Testis (tissue), 3 donors: ENCODE results near the gene ANTXR2. TPM values are rescaled to one million over a fixed set of nuclear protein-coding genes. Genes with fewer than 3 reads are reported as not detected.

Experiments used
- DNase-seq: peaks from one replicate; pipeline ENCODE4 v3.0.0-alpha.2; 2019
- H3K27ac ChIP-seq, 2 donors: fragments of 200-600 bp; sonication (generic); one replicate each; pipeline ENCODE4 v1.5.1; 2019
- H3K27me3 ChIP-seq: fragments of 200-600 bp; sonication (generic); one replicate; pipeline ENCODE4 v1.5.1; 2019
- H3K36me3 ChIP-seq: fragments of 200-600 bp; sonication (generic); one replicate; pipeline ENCODE4 v1.5.1; 2017; ENCODE audit warnings: low read depth; ENCODE audit errors: missing control alignments
- H3K4me1 ChIP-seq: fragments of 200-600 bp; sonication (generic); one replicate; pipeline ENCODE4 v1.5.1; 2019
- H3K4me3 ChIP-seq, 2 donors: fragments of 200-600 bp; sonication (generic); one replicate each; pipeline ENCODE4 v1.5.1; 2017 to 2019
- H3K9me3 ChIP-seq: fragments of 200-600 bp; sonication (generic); one replicate; pipeline ENCODE4 v1.5.1; 2017
- POLR2A ChIP-seq: fragments of 450-650 bp; IDR thresholded peaks from one replicate; pipeline ENCODE4 v1.6.1; 2017; ENCODE audit warnings: antibody characterized with exemption, mild to moderate bottlenecking, moderate library complexity
- WGBS, 2 donors: methylation state at CpG; one replicate each; pipeline ENCODE4 v1.1.5; 2018; 5-methylcytosine and 5-hydroxymethylcytosine counted together
- intact Hi-C: fragments of 100-400 bp; cut with DNase I; formaldehyde crosslinking; loops from one replicate; pipeline ENCODE4 v1.15.1; 2023; ENCODE audit warnings: low total_unique reads
- polyA plus RNA-seq: library from polyadenylated mRNA; stranded (reverse); fragments of 350-450 nt; fragmentation: Illumina TruSeq; extraction: RNeasy Lipid Tissue Mini Kit (QIAGEN cat#74804); gene quantifications from one replicate; pipeline ENCODE4 v1.2.3, GENCODE V29; 2014; ENCODE audit warnings: low read depth, low replicate concordance; ENCODE audit not compliant: insufficient read depth
- total RNA-seq, 2 donors: library from RNA; depleted of rRNA; stranded (reverse); fragments of >200 nt; gene quantifications; one replicate each; pipeline ENCODE4 v1.2.3, GENCODE V29; 2016
- TF ChIP-seq, protein P1 (sequence below), 3 experiments: fragments of 450-650 bp in 2 of 3; fragments of 200-600 bp in 1 of 3; sonication (generic) in 1 of 3; IDR thresholded peaks; one replicate each; pipeline ENCODE4 v1.5.1; 2016 to 2019; ENCODE audit warnings: antibody characterized with exemption in 3 of 3, mild to moderate bottlenecking in 2 of 3, moderate library complexity in 1 of 3

Gene ANTXR2
- total and polyA plus RNA-seq, 3 donors from 2014 or later, result 23.8 to 30.8 (median 30.4) TPM

DNA sequence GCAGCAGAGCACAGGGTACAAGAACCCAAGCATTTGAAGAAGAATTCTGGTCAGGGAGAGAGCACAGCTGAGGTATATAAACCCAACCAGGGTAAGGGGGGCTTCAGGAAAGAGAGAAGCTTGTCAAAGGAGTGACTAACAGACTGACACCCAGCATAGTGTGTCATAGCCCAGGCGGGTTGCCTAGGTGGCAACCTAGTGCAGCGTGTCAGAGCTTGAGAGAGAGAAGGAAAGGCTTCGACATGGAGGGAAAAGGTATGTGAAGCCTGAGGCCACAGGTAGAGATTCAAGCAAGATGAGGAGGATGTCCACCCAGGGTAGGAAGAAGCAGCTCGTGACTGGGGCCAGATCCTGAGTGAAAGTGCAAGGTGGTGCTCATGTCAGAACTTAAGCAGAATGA, 8.5 kb upstream of the ANTXR2 start:
- Histone ChIP-seq H3K27ac (no peak overlapping the region), H3K4me3 (no peak overlapping the region), H3K4me1 (no peaks in the 10 kb centered on the region), H3K9me3 (no peaks in the 10 kb centered on the region), H3K27me3 (no peaks in the 10 kb centered on the region), H3K36me3 (no peaks in the 10 kb centered on the region)
- TF ChIP-seq, protein P1, sequence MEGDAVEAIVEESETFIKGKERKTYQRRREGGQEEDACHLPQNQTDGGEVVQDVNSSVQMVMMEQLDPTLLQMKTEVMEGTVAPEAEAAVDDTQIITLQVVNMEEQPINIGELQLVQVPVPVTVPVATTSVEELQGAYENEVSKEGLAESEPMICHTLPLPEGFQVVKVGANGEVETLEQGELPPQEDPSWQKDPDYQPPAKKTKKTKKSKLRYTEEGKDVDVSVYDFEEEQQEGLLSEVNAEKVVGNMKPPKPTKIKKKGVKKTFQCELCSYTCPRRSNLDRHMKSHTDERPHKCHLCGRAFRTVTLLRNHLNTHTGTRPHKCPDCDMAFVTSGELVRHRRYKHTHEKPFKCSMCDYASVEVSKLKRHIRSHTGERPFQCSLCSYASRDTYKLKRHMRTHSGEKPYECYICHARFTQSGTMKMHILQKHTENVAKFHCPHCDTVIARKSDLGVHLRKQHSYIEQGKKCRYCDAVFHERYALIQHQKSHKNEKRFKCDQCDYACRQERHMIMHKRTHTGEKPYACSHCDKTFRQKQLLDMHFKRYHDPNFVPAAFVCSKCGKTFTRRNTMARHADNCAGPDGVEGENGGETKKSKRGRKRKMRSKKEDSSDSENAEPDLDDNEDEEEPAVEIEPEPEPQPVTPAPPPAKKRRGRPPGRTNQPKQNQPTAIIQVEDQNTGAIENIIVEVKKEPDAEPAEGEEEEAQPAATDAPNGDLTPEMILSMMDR (IDR thresholded peaks at IDR 0.05), result no peak
- no peak for TF ChIP-seq POLR2A
- intact Hi-C loops, result no loop called here
- DNase-seq, result no peak
- 89 to 95% methylated on average over 4 of the region's 4 CpGs for WGBS, 2 donors

DNA sequence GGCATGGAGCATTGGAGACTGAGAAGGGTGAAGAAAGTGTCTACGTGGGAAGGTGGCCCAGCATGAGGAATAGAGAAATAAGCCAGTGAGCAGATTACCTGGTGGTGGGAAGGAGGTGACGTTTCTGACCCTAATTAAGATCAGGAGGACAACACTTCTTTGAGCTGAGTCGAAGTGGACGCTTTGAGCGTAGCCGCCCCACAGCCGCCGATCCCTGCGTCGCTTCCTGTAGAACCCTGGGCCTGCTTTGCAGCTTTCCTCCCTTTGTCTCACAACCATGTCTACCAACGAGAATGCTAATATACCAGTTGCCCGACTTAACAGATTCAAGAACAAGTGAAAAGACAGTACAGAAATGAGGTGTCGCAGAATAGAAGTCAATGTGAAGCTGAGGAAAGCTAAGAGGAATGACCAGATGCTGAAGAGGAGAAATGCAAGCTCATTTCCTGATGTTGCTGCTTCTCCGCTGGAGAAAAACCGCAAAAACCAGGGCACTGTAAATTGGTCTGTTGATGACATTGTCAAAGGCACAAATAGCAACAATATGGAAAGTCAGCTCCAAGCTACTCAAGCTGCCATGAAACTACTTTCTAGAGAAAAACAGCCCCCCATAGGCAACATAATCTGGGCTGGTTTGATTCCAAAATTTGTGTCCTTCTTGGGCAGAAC, 6.4 kb upstream of the ANTXR2 start:
- Histone ChIP-seq H3K4me1 (no peaks in the 10 kb centered on the region), H3K27me3 (no peaks in the 10 kb centered on the region), H3K4me3 (no peak overlapping the region), H3K9me3 (no peaks in the 10 kb centered on the region), H3K27ac (no peak overlapping the region), H3K36me3 (no peaks in the 10 kb centered on the region)
- WGBS, 2 donors, result 70 to 73% methylated on average over 15 of the region's 15 CpGs
- intact Hi-C loops, result loop anchor here (10.0 kb wide), 1 partner anchor 105 kb away; no protein-coding TSS in a partner anchor
- DNase-seq, result no peak
- TF ChIP-seq POLR2A, result no peak
- TF ChIP-seq, protein P1 (IDR thresholded peaks at IDR 0.05), result no peak

DNA sequence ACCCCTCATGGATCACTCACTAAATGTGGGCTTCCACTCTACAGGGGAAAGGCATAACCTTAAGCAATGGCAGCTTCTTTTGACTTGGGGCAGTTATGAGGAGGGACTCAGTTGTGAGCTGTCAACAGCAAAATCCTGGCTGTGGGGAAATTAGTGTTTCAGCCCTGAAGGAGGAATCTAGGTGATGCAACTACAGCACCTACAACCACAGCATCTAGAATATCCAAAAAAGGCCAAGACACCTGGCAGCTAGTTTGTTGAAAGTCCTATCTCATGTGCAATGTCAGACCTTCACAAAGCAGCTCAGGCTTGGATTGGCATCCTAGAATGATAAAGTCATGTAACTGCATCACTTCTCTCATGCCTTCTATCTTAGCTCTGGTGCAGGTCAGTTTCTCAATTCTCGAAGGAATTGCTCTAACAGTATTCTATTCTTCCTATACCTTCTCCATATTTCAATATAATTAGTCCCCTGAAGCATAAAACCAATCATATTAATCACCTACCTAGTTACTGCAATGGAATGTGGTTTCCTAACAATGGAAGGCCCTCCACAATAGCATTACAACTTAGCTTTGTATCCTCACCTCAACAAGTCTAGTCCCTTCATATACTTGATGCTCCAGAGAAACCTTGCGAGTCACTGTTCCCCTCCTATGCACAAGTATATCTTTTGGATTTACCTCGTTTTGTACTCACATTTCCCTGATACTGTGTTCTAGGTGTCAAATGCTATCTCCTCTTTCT, 5.5 kb upstream of the ANTXR2 start:
- no peak overlapping the region for H3K27ac ChIP-seq
- H3K4me1 ChIP-seq, result no peaks in the 10 kb centered on the region
- no peak overlapping the region for H3K4me3 ChIP-seq
- H3K36me3 ChIP-seq, result no peaks in the 10 kb centered on the region
- no peaks in the 10 kb centered on the region for H3K27me3 ChIP-seq
- H3K9me3 ChIP-seq, result no peaks in the 10 kb centered on the region
- DNase-seq, result no peak
- 77 to 86% methylated on average over 3 of the region's 3 CpGs for WGBS, 2 donors
- TF ChIP-seq, protein P1 (IDR thresholded peaks at IDR 0.05), result no peak
- TF ChIP-seq POLR2A, result no peak
- intact Hi-C loops, result loop anchor here (10.0 kb wide), 1 partner anchor 106 kb away; no protein-coding TSS in a partner anchor

DNA sequence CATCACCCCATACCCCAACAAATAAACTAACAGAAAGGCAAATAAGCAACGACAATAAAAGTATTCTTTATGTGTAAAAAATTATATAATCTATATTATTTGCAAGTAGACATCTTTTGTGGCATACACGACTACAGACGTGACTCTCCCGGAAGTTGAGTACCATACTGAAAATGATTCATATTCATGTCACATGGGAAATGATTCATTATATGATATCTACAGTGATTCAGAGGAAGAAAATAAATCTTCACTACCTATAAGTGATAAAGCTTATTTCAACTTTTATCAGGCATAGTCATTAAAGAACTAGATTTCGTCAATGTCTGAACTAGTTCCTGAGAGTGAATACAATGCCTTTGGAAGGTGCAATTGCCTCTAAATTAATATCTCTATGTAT, 4.6 kb upstream of the ANTXR2 start:
- H3K9me3 ChIP-seq, result no peaks in the 10 kb centered on the region
- H3K27ac ChIP-seq, result no peak overlapping the region
- no peaks in the 10 kb centered on the region for H3K36me3 ChIP-seq
- no peak overlapping the region for H3K4me3 ChIP-seq
- no peak for DNase-seq
- 87 to 91% methylated on average over 5 of the region's 5 CpGs for WGBS, 2 donors
- TF ChIP-seq, protein P1 (IDR thresholded peaks at IDR 0.05), result no peak
- TF ChIP-seq POLR2A, result no peak
- H3K27me3 ChIP-seq, result no peaks in the 10 kb centered on the region
- intact Hi-C loops, result loop anchor here (10.0 kb wide), 1 partner anchor 107 kb away; no protein-coding TSS in a partner anchor
- H3K4me1 ChIP-seq, result no peaks in the 10 kb centered on the region
